Activated gamma-delta T cell (primary cell): ENCODE data around the gene ZBED4.
"Not testable (repeated sequence)": the region's sequence is repeated elsewhere in the genome, so short reads cannot be mapped to it uniquely, and the experiment has no call there.

Source experiments
- DNase-seq: peaks from one replicate; lab custom pipeline; 2025; lab: John Stamatoyannopoulos, UW

ZBED4 gene

GRCh38 chr22:49827271-49827852, 26.3 kb upstream of the ZBED4 start:
- DNase-seq, result no peak

GRCh38 chr22:49827853-49828598, 25.6 kb upstream of the ZBED4 start, which contains the start of gene BRD1:
BRD1 (minus strand) TSS chr22:49827873; CDS start chr22:49824317, 3,556 bp downstream.
- peak; percentile 40 for DNase-seq

- DNase-seq, result no peak
Observed at GRCh38 chr22:49828599-49828965, 25.1 kb upstream of the ZBED4 start.

GRCh38 chr22:49829044-49829853, 24.4 kb upstream of the ZBED4 start:
- DNase-seq, result no peak

- no peak for DNase-seq
Observed at GRCh38 chr22:49833340-49834007, 20.2 kb upstream of the ZBED4 start.

GRCh38 chr22:49838771-49839717, 14.6 kb upstream of the ZBED4 start:
- peak; percentile 66 for DNase-seq

- no peak for DNase-seq
Observed at GRCh38 chr22:49845241-49845640, 8.4 kb upstream of the ZBED4 start.

GRCh38 chr22:49845666-49846459, 7.8 kb upstream of the ZBED4 start:
- no peak for DNase-seq

- DNase-seq, result no peak
Observed at GRCh38 chr22:49847751-49848689, 5.6 kb upstream of the ZBED4 start.

- DNase-seq, result no peak
Observed at GRCh38 chr22:49848690-49849160, 4.9 kb upstream of the ZBED4 start.

- DNase-seq, result no peak
Observed at GRCh38 chr22:49849161-49850020, 4.3 kb upstream of the ZBED4 start.

GRCh38 chr22:49850021-49850911, 3.4 kb upstream of the ZBED4 start:
- no peak for DNase-seq

GRCh38 chr22:49850959-49851802, 2.5 kb upstream of the ZBED4 start:
- no peak for DNase-seq

GRCh38 chr22:49852568-49852897, 1.1 kb upstream of the ZBED4 start:
- DNase-seq, result not testable (repeated sequence)

- no peak for DNase-seq
Observed at GRCh38 chr22:49853981-49854831, 562 bp downstream of the ZBED4 start.
